Activated CD8-positive, alpha-beta memory T cell treated with anti-CD3 and anti-CD28 coated beads, Interleukin-2, amount 50 U/mL, for 24 hours (primary cell): ENCODE measurements around the gene EAF1.
"Not testable (repeated sequence)": the region's sequence is repeated elsewhere in the genome, so short reads cannot be mapped to it uniquely, and the experiment has no call there.

Experiments
- DNase-seq: peaks from one replicate; pipeline ENCODE4 v3.0.0-alpha.2; 2020; ENCODE audit errors: extremely low read depth

The EAF1 gene

DNA sequence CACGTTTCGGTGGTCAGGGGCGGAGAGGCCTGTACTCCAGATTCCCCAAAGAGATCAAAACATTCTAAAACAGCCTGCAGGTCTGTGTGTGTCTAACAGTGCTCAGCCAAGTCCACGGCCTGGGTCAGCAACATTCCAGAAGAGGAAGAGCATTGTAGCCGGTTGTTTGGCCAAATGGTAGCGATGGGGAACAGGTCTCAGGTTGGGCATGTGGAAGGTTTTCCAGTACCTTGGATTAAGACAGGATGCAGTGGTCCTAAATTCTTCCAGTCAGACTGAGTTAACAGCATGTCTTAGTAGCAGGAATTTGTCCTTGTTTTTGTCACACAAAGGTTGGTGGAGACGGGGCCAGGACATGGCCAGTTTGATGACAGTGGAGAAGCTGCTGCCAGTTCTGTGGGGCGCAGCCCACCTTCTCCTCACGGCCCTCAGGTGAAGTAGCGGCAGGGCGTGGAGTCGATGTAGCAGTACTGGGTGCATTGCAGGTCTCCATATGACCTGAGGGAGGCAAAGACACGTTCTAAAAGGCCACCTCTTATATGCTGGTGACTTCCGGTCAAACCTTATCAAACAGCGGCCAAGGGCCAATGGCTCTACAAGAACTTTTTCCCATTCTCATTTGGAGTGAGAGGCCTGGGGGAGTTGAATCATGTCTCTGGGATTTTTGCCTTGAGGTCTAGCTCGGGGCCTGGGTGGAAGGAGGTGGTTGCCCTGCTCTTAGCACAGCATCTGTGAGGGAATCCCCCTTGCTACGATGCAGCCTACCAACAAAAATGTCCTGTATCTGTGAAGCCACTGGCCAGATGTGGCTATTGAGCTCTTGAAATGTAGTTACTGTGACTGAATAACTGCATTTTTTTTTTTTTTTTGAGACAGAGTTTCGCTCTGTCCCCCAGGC, 24.1 kb downstream of the EAF1 start:
- no peak for DNase-seq

DNA sequence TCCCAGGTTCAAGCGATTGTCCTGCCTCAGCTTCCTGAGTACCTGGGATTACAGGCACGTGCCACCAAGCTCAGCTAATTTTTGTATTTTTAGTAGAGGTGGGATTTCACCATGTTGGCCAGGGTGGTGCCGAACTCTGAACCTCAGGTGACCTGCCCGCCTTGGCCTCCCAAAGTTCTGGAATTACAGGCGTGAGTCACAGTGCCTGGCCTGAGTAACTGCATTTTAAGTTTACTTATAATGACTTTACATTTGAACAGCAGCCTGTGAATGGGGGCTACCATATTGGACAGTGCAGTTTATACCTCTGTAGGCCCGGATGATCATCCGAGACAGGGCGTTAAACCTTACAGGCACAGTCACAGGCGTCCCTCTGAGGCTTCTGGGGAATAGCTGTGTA, 24.8 kb downstream of the EAF1 start:
- DNase-seq = no peak

DNA sequence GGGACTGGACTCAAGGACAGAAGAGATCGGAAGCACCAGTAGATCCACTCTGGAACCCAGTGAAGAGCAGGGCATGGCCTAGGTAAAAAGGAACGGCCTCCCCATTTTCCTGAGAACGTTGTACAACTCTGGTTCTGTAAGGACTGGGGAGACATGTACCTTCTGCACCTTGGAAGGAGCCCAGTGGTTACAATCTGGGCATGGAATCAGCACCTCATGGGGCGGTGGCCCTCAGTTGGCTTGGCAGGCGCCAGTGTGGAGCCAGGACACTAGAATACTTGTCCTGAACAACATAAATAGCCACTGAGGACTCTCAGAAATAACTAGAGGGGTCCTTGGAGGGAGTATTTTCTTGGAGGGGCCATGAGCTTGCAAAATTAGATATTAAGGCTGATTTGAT, 25.6 kb downstream of the EAF1 start:
- no peak for DNase-seq

DNA sequence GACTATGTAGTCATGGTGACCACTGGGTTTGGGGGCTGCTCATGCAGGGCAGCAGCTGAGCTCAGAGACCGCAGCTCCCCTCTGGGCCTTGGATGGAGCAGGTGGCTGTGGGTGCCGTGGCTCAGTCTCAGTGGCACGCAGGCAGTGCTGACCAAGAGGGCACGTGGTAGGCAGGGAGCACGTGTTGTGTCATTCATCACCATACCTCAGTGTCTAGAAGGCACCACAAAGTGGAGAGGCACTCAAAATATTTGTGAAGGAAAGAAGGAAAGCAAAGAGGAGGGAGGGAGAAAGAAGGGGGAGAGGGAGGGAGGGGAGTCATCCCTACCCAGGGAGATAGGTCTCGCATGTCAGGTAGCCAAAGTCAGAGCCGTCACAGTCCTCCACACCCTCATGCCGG, 26.1 kb downstream of the EAF1 start:
- no peak for DNase-seq

DNA sequence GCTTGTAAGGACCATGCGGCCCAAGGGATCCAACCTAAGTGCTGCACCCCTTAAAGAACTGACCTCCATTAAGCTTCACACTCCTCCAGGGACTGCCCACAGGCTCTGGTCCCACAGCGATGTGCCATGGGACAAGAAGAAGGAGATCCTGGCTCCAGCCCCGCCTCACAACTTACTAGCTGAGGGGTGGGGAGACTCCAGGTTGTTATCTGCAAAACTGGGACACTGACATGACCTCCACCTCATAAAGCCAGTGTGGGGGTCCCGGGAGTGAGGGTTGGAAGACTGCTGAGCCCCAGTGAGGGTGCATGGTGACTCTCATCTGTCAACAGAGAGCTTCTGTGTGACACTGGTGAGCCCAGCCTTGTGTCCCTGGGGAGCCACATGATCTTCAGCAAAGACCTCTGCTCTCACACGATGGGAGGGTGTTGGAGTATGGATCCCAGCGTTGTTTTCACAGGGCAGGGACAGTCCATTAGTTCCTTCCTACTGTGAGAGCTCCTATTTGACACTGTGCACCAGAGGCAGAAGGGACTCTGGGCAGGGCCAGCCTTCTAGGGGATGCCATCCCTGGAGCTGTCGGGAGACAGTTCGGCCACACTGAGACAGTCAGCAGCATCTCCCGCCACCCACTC, 26.7 kb downstream of the EAF1 start:
- DNase-seq = no peak

DNA sequence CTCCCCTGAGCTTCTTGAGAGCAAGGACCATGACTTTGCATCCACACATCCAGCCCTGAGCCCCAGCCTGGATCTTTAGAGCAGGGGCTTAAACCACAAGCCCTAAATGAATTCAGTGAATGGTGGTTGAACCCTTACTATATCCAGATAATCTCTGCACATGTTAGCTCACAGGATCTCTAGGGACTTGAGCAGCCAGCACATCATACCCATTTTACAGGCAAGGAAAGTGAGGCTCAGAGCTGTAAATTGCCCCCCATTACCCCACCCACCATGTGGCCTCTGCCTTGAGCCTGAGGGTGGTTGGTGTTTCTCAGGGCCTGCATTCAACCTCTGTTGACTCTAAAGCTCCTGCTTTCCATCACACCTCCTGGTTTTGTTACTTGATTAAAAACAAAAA, 27.6 kb downstream of the EAF1 start:
- no peak for DNase-seq

DNA sequence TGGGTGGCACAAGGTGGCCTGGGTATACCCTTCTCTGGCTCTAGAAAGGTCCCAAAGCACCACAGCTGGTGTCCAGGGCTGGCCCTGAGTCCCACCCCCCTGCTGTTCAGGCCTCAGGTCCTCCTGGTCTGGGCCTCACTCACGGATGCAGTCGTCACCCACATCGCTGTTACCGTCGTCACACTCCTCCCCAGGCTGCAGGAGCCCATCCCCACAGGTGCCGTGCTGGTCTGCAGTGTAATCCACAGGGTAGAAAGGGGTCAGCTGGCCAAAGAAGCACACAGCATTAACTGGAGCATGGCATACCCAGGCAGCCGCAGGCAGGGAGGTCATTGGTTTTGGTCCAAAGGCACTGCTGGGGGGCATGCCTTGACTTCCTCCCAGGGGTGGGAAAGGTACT, 28.4 kb downstream of the EAF1 start:
- no peak for DNase-seq

DNA sequence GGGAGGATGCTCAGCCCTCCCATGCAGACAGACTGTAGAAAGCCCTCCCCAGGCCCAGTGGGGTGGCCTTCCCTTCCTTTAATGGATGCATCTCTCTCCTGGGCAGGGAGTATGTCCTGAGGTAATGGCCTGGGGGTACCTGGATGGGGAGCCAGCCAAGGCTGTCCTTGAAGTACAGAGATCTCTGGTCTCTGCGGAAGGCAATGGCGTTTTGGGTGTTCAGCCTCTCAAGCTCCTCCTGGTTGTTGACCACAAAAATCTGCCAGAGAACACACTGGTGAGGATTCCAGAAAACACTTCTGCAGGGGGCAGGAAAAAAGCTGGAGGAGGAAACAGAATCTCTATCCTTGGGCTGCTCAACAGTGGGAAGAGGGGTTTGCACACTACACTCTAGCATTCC, 28.9 kb downstream of the EAF1 start:
- DNase-seq = no peak

DNA sequence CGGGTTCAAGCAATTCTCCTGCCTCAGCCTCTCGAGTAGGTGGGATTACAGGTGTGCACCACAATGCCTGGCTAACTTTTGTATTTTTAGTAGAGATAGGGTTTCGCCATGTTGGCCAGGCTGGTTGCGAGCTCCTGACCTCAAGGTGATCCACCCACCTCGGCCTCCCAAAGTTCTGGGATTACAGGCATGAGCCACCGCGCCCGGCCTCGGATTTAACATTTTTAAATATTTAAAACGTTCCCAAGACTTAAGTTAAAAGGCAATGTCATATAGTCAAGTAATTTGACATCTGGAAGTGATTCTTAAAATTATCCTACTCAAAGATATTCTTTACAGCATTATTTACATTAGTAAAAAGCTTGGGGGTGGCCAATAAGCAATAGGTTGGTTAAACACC, 29.5 kb downstream of the EAF1 start:
- DNase-seq = not testable (repeated sequence)

DNA sequence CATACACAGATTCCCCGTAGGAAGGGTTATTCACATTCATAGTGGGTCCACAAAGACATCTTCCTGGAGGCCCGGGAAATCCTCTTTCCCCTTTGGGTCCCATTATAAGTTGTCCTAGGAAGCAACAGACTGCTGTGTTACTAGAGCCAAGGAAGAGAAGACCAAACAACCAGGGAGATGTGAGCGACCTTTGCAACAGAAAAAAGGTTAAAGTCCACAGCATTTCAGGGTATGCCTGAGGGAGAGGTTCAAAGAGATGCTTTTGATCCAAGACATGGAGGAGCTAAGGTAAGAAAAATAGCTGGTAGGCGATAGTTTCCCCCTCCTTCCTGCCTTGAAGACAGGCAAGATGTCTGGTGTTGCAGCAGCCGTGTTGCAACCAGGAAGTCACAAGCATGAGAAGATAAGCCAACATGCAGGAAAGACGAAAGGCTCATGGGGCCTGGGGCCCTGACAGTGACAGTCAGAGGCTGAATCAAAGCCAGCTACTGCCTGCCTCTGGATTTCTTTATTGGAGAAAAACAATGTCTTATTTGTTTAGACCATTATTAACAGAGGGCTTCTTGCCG, 30.9 kb downstream of the EAF1 start:
- DNase-seq = no peak

DNA sequence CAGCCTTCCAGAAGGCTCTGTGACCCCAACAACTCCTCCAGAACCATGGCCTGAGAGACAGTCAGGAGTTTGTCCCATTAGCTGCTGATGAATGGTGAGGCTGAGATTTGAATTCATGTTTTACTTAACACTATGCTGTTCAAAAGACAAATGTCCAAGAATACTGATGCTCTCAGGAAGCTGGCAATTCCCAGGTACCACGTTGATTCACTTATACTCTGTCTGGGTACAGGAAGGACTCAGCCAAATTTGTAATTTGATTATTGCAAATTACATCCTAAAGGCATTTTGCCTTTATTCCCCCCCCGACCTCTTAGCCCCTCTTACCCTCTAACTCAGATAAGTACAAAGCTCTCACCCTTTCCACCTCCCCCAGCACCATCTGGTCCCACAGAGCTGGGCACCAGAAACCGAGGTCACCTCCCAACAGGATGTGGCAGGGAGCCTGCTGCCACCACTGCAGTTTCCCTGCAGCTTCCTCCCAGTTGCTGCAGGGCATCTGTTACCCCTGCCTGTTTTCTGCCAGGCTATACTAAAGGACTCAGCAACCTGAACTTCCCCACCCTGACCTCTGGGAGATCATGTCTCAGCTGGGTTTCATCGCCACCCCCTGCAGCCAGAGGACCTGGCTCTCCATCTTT, 33.6 kb downstream of the EAF1 start:
- DNase-seq = no peak

DNA sequence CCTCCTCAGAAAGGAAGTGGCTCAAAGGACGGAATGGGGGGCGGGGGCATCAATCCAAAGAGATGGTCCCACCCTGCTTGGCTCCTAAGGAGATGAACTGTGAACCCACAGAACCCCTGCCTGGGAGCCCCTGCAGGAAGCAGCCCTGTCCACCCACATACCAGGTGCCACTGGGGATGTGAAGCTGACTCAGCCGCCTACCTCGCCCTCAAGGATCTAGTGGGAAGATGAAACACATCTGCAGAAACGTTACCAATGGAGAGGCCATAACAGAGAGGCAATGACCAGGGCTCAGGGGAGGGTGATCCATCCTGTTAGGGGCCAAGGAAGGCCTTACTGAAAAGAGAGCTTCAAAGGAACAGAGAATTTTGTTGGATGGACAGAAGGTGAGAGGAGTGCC, 35.1 kb downstream of the EAF1 start:
- no peak for DNase-seq

DNA sequence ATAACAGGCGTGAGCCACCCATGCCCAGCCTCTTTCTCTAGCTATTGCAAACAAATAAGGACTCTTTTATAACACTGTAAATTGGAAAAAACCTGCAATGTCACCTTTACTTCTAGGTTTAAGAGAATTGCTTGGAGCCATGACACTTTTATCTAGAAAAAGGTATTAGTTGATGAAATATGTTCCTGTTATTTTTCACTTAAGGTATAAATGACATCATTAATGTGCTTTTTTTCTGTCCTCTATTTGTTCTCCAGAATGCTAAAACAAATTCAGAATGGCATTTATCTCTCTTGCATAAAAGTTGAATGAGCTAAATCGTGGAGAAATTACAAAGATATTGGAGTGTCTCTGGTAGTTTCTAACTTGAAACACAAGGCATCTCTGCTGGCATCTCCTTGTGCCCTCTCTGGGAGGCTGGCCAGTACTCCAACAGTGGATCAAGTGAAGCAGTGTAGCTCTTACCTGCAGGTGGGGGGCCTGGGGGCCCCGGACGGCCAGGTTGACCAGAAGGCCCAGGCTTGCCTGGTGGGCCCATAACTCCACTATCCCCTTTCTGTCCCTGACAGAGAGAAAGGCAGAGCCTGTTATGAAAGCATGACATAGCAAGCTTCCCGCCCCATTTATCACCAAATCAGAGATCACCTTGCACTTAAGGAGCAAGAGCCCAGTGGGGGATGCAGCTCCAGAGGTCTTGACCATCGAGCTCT, 38.6 kb downstream of the EAF1 start:
- DNase-seq = no peak

DNA sequence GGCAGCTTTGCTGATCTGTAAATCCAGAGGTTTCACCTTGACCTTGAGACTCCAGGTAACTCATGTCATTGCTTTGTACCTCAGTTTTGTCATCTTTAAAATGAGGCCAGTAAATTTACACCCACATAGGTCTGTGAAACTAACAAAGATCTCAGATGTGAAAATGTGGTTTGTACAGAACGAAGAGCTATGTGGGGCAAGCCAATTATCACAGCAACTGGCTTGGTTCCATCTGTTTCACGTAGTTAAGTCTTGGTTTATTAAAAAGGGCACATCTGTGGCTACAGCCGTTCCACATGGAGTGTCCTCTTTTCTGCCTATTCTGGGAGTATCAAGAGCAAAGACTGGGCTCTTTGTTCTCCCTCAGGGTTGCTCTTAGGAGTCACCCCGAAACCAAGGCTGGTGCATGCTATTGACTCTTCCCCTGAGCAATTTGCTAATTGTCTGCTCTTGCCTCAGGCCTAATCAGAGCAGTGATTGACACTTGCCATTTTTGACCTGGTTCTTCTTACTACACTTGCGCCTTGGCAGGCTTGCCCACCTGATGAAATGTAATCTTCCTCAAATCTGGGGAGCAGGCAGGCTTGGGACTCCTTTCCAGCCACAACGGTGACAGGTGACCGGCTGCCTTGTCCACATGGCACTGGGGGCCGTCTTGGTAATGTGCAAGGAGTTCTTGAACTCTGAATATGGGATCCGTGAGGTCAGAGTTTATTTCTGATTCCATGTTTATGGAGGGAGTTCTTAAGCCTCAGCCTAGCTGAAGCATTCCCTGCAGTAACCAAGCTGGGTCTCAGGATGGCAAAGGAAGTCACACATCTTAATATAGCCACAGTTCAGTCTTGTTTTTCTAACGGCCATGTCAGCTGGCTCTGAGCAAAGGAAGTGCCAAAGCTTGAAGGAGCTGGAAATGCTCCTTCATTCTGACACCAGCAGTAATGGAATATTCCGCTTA, 40.1 kb downstream of the EAF1 start:
- DNase-seq = no peak

DNA sequence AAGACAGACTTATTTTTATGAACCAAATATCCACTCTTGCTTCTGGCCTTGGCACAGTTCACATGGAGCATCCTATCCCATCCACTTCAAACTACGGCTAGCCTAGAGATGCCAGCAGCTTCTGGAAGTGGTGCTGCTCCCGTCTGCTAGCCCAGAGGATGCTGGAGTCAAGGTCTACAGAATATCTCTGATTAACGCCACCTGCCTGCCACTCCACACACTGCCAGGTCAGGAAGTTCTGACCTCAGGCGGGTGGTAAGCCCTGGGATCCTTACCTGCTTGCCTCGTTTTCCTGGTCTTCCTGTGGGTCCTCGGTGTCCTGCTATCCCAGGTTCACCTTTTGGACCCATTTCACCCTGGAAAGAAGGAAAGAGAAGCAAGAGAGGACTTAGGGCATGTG, 42.9 kb downstream of the EAF1 start:
- DNase-seq = no peak

DNA sequence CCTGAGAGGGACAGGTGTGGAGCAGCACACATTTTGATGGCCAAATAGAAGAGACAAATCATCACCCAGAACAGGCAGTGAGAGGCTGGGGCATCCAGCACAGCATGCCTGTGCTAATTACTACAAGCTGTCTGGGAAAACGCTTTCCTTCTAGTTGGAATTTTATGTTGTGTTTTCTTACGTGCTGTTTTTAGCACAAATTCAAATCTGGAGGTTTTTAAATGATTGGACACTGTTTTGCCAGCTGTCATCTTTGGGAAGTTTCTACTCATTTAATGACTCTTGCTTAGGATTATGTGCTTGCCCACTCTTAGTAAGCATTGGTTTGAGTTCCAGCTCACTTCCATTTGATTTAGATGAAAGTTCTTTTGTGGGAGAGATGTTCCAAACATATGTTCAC, 43.5 kb downstream of the EAF1 start:
- DNase-seq = no peak

DNA sequence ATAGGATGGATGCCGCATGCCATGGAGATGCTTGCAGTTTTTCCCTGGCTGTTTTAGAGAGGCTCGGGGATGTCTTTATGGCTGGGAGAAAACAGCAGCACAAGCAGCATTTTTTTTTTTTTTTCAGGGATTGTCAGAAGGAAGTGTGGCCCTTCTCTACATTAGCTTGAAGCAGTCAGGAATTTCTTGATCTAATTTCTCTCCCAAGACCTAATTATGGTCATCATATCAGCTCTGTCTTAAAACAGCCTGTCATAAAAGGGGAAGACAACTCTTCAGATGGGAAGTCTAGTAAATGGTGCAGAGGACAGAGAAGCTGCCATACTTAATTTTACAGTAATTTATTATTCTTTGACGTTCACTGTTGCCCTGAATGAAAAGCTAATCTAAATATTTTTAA, 44.5 kb downstream of the EAF1 start:
- DNase-seq = no peak

DNA sequence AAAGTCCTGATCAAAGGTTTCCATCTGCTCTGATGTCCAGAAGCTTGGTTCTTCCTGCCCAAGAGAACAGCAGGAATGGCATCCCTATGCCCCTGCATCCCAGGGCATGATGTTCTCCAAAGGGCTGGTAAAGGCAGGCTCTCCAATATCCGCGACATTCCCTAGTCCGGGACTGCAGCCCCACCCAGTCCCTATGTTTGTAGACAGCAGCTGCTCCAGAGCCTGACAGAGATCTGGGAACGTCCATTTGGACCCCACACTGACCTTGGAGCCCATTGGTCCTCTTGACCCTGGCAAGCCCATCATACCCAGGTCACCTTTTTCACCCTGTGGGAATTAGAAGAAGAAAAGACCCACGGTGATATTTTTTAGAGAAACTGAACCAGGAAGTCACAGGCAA, 47.8 kb downstream of the EAF1 start:
- no peak for DNase-seq

DNA sequence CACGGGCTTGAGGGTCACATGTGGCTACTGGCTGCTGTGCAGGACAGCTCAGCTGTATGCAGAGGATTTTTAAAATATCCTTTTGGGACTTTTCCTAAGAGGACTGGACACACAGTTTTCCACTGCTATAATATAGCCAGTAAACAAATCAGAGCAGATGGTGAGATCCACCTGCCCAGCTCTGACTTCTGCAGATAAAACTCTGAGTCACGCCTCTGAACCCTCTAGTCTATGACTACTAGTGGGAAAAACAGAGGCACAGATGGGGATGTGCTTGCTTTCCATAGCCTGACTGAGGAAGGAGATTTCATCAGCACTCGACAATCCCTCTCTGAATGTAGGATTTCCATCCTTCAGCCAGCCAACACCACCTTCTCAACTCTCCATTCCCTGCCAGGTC, 49.0 kb downstream of the EAF1 start:
- no peak for DNase-seq

DNA sequence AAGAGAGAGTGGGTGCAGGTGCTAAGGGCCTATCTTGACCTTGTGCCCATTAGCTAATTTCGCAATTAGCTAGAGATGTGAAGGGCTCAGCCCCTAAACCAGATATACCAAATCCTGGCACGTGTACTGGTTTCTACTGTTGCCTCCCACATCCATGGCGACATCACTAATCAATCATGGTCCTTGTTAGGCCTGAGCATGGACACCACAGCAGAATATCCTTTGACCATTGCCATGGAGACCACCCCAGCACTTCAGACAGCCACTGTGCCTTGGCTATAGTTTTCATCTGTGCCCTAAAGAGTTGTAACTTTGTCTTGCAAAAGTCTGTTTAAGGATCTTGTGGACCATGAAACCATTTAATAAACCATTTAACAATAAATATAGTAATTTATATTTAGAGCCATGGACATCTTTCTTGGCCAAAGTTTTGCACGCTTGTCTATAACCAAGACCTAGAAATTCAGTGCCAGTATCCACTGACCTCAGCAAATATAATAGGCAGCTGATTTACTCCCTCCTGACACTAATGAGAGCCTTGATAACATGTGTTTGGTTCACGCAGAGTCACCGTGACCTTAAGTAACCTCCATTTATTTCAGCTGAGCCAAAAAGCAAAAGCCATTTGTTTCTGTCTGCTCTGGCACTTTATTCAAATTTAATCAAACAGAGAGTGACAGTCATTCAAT, 50.7 kb downstream of the EAF1 start:
- DNase-seq = no peak
